GM19238 (cell line): Measurements from ENCODE around the gene ZNF821.
"Not testable (repeated sequence)": the region's sequence is repeated elsewhere in the genome, so short reads cannot be mapped to it uniquely, and the experiment has no call there.

ENCODE experiments used
- DNase-seq: peaks from one replicate; pipeline ENCODE4 v3.0.0; 2011; ENCODE audit warnings: low spot score; ENCODE audit not compliant: insufficient read length

The ZNF821 gene

GRCh38 chr16:71810155-71810530, 73.8 kb downstream of the ZNF821 start:
- not testable (repeated sequence) for DNase-seq
